HG03066 (cell line): ENCODE measurements around the gene EPAS1.

Experiments
- ATAC-seq: cut with Tn5 transposase; IDR thresholded peaks from one replicate; pipeline ENCODE4 v1.9.1; 2021; ENCODE audit warnings: low read depth; ENCODE audit not compliant: unreplicated experiment

EPAS1 gene

DNA sequence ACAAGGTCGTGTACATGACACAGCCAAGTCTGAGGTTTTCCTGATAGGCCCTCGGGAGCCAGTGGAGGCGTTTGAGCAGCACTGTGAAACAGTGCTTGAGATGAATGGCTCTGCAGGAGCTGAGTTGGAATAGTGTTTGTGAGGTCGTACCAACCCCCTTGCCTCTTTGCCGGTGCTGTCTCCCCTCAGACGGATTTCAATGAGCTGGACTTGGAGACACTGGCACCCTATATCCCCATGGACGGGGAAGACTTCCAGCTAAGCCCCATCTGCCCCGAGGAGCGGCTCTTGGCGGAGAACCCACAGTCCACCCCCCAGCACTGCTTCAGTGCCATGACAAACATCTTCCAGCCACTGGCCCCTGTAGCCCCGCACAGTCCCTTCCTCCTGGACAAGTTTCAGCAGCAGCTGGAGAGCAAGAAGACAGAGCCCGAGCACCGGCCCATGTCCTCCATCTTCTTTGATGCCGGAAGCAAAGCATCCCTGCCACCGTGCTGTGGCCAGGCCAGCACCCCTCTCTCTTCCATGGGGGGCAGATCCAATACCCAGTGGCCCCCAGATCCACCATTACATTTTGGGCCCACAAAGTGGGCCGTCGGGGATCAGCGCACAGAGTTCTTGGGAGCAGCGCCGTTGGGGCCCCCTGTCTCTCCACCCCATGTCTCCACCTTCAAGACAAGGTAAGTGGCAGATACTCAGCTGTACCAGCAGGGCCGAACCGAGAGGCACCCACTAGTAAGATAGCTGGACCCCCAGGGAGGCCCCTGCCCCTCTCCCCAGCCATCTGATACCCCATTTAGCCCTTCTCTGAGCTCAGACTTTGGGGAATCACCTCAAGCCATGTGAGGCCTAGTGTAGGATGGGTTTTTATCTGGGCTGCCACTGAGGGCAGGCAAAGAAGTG lies 83.1 kb downstream of the EPAS1 start:
- no peak for ATAC-seq

DNA sequence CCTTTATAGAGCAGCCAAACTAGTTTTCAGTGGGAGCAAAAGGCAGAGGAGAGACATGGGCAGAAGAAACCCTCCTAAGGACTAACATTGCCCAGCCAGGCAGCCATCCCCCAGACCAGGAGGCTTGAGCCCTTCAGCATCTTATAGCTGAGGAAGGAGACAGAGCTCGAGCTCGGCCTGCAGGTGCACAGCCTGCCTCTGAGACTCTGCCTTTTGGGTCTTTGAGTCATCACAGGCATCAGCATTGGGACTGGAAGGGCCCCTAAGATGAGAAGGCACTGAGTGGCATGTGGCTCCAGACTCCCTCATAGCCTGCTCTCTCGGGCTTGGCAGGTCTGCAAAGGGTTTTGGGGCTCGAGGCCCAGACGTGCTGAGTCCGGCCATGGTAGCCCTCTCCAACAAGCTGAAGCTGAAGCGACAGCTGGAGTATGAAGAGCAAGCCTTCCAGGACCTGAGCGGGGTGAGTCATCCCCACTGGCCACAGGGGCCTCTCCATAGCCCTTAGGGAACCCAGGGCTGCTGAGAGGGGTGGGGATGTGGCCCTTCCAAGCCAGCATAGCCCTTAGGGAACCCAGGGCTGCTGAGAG lies 84.1 kb downstream of the EPAS1 start:
- no peak for ATAC-seq

DNA sequence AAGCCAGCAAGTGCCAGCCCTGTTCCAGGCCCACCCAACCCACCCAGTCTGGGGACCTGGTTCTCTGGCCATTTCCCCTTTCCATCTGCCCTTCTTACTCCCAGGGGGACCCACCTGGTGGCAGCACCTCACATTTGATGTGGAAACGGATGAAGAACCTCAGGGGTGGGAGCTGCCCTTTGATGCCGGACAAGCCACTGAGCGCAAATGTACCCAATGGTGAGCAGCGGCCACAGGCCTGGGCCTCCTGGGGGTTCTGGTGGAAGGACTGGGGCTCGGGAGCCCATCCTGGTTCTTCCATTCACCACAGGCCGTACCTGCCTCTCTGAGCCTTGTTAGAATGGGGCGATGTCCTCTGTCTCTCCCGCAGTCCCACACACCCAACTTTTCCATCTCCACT lies 84.7 kb downstream of the EPAS1 start:
- ATAC-seq = no peak

DNA sequence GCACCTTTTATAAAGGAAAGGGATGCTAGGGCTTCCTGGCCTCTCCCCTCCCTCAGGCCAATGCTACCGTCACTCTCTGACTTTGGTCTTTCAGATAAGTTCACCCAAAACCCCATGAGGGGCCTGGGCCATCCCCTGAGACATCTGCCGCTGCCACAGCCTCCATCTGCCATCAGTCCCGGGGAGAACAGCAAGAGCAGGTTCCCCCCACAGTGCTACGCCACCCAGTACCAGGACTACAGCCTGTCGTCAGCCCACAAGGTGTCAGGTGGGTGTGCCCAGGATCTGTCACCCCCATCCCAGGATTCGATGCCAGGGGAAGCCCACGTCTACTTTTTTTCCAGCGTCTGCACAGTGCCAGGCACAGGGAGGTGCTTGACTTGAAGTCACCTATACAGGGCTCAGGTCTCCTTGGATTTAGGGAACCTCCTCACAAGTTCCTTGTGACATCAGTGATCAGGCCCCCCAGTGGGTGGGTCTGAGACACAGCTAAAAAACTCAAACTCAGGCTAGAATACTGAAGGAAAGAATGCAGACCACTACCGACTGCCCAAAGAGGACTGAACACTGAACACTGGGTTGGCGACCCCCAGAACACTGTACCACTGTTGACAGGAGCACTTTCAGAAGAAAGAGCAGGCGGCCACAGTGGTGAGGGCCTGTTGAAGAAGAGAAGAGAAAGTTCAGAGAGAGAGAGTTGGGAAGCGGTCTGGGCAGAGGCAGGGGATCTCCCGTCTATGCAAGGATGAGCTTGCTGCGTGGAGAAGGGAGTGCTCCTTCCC lies 85.3 kb downstream of the EPAS1 start:
- no peak for ATAC-seq

DNA sequence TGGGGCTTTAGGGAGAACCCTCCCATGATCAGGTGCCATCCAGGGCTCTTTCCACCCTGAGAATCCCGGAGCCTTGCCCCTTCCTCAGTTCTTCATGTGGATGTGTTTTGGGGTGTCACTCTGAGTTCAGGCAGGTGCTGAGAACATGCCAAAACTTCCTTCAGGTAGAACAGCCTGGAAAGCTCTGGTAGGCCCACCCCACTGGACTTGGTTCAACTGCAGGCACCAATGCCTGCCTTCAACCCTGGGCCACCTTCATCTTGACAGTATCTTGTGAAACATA lies 85.8 kb downstream of the EPAS1 start:
- ATAC-seq = no peak

DNA sequence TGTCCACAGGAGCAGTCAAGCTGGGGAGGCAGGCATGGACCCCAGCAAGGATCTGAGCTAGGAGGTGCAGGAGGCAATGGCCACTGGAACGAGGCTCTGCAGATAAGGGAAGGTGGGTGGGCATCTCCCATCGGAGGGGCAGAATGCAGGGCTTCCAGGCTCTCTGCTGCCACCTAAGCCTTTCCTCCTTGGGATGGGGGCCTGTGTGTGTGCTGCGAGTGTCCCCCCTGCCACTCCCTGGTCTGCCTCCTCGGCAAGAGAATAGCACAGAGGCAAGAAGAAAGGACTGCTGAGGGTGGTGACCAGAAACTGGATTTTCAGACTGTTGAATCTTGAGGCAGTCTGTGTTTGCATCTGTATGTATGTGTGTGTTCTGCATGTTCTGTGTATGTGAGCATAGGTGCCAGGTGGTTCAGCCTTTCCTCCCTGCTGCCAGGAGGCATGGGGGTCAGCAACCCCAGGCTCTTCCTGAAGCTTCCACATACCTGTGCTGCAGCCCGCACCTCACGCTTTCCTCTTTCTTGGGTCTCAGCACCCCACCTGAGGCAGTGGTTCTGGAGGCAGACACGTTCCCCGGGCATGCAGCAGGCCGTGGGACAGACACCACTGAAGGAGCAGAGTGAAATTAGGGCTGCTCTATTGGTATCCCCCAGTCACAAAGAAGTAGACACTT lies 86.7 kb downstream of the EPAS1 start:
- no peak for ATAC-seq

DNA sequence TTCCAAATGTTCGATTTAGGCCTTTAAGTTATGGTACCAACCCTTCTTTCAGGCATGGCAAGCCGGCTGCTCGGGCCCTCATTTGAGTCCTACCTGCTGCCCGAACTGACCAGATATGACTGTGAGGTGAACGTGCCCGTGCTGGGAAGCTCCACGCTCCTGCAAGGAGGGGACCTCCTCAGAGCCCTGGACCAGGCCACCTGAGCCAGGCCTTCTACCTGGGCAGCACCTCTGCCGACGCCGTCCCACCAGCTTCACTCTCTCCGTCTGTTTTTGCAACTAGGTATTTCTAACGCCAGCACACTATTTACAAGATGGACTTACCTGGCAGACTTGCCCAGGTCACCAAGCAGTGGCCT lies 87.2 kb downstream of the EPAS1 start:
- ATAC-seq = no peak

DNA sequence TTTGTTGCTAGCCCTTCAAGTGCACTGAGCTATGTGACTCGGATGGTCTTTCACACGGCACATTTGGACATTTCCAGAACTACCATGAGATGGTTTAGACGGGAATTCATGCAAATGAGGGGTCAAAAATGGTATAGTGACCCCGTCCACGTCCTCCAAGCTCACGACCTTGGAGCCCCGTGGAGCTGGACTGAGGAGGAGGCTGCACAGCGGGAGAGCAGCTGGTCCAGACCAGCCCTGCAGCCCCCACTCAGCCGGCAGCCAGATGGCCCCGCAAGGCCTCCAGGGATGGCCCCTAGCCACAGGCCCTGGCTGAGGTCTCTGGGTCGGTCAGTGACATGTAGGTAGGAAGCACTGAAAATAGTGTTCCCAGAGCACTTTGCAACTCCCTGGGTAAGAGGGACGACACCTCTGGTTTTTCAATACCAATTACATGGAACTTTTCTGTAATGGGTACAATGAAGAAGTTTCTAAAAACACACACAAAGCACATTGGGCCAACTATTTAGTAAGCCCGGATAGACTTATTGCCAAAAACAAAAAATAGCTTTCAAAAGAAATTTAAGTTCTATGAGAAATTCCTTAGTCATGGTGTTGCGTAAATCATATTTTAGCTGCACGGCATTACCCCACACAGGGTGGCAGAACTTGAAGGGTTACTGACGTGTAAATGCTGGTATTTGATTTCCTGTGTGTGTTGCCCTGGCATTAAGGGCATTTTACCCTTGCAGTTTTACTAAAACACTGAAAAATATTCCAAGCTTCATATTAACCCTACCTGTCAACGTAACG lies 88.8 kb downstream of the EPAS1 start:
- ATAC-seq = no peak

DNA sequence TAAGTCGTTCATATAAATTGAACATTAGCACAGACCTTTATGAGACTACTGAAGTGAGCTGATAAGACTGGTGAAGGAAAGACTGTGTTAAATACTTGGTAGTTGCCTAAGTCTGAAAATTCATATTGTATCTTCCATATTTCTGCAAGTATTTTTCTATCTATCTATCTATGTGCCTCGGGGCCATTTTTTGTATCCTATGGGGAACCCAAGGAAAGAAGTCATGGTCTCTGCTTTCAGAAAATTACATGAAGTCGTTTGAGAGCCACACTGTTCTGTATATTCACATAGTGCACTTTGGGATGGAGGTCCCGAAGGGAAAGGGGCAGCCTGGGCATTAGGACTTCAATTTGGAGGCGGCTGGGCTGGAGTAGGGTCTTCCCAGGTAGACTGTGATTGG lies 89.6 kb downstream of the EPAS1 start:
- no peak for ATAC-seq

DNA sequence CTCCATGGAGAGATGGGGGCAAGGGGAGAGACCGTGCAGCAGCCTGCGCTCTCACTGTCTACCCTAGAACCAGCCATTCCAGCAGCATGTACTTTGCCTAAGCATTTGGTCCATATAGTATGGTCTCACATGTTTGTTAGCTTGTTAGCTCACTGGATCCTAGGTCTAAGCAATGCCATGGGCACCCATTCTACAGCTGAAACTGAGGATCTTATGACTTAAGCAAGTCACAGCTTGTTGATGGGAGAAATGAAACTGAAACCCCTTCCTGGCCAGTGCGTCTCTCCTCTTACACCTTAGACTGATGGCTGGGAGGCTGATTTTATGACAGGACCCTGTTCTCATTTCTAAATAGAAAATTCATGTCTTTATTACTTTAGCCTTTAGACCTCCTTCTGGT lies 90.1 kb downstream of the EPAS1 start:
- ATAC-seq = no peak

DNA sequence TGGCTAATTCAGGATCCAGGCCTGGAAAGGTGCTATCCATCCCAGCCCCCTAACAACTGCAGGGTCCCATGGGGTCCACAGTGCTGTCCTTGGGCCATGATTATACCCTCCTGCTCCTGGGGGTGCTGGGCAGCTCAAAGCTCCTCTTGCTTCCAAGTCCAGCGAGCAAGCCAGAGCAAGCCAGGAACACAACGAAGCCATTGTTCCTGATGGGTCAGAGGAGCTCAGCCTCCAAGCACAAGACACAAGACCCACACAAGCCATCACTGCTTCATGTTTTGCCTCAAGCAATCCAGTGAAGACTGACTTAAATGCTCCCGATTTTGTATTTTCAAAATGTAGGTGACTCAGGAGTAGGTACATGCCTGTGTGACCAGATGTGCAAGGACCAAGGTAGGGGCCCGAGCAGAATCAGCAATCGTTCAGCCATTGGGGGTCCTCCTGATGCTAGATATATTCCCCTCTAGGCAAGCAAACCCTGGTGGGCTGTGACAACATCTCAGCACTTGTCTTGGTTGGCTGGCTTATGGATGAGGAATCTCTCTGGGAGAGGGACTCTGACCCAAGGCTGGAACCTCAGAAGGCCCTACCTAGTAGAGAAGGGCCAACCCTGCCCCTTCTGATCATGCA lies 90.8 kb downstream of the EPAS1 start:
- no peak for ATAC-seq

DNA sequence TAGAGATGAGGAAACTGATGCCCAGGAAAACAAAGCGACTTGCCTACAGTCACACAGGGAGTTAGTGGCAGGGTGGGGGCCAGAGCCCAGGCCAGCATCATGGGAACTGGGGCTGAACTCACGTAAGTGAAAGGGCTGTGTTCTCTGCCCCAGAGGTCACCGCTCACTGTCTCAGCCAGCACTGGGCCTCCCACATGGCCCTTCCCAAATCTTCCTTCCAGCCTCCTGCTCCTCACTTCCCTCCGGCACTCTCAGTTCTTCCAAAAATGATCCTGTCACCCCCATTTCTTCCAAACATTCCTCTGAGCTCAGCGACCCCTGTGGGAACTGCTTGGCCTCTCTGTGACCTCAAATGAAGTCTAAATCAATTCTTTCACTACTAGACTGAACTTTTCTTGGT lies 91.7 kb downstream of the EPAS1 start:
- no peak for ATAC-seq

DNA sequence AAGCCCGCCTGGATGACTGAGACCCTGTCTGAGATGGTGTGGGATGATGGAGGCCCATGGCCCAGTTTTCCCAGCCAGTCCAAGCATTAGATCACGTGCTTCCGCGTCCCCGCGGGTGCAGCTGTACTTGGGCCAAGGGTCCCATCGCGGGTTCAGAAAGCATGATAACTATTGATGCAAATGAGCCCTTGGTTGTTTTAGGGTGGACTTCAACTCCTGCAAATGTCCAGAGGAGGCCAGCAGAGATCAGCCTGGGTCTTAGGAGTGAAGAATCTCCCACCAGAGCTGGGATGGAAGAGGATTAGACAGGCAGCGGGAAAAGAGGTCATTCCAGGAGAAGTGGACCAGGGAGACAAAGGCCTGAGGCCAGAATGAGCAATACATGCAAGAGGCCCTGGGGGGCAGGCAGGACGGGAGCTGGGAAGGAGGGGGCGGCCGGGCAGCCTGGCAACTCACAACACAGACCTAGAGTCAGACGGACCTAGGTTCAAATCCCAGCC lies 92.3 kb downstream of the EPAS1 start:
- no peak for ATAC-seq

DNA sequence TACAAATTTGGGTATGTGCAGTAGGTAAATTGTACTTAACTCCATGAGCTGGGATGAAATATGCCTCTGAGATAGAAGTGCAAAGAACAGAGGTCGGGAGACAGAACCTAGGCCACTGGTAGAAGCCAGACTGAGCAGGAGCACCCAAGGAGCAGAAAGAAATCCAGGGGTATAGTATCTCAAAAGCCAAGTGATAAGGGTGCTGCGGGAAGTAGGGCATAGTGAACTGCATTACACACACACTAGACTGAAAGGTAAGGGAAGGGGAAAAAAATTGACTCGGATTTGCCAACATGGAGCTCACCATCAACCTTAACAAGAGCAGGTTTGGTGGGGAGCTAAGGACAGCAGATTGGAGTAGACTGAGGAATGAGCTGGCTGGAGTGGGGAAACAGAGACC lies 92.8 kb downstream of the EPAS1 start:
- ATAC-seq = no peak

DNA sequence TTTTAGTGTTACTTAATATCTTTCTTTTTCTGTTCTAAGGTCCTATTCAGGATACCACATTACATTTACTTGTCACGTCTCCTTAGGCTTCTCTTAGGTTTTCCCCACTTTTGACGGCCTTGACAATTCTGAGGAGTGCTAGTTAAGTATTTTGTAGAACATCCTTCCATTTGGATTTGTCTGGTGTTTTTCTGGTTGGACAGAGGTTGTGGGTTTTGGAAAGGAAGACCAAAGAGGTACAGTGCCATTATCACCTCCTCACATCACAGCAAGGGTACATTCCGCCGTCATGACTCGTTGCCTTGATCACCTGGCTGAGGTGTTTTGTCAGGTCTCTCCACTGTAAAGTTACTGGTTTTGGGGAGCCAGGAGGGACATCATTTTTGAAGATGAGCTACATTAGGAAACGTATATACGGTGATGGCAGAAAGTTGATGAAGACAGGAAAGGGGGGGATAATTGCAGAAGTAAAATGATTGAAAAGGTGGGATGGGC lies 93.7 kb downstream of the EPAS1 start:
- no peak for ATAC-seq

DNA sequence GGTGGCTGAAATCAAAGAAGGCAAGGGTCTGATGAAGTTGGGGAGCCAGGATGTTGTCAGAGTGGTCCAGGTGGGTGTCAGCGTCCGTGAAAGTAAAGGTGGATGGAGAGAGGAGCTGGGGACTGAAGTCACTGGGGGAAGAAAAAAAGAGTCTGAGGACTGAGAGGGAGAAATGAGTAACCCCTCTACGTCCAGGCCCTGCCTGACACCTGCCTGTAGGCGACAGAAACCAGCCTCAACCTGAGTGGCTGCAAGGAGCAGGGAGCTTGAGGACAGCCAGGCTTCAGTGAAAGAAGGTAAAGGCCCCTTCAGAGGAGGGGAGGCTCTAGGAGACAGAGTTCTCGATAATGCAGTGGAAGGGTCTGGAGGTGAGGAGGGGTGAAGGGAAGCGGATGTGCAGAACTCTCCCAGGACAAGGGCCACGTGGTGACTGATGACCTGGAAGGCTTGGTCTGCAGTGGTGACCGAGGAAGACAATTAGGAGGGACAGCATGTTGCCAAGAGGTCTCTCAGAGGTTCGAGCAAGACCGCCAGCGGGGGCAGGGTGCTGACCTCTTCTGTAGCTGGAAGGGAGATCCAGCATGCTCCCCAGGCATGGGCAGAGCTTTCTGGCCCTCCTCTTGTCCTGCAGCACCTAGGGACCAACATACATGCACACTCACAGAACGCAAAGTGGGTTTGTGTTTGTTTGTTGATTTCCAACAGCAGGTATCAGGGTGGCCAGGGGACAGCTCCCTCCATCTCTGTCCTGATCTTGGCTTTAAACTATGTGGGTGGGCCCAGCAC lies 95.5 kb downstream of the EPAS1 start:
- no peak for ATAC-seq

DNA sequence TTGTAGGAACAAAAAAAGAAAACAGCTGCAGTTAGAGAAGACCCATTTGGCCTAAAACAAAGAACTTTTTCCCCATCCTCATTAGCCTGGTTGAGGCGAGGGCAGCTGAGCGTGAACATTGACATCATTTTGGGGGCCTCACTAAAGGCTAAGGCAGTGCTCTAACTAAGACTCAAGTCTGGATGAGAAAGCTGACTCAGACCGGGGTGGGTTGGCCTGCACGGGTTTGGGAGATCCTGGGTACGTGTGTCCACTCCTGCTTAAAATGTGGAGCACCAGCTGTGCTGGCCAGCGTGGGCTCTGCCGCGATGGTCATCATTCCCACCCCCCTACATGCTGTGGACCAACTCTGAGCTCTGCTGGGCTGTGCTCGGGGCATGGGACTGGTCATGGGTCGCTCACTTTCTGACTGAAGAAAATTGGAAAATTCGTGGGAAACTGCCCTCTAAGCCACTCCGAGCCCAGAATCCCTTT lies 96.2 kb downstream of the EPAS1 start:
- ATAC-seq = no peak

DNA sequence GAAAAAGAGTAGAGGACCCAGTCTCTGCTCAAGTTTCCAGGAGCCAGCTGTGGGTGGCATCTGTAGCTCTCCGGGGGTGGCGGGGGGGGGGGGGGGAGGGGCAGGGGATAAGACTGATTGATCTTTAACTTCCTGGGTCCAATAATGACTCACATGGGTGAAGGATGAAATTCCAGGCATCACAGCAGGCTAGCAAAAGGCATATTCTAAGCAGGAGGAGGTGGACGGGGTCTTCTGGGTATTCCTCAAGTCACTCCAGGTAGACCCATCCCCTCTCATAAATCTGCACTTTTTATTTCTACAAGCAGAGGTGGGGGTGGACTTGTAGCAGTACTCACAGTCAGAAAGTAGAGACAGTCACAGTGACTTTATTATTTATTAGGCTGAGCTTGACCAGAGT lies 96.7 kb downstream of the EPAS1 start:
- ATAC-seq = no peak
